Activated T-helper 1 cell treated with anti-CD3 and anti-CD28 coated beads, Interleukin-12 subunit alpha, Interleukin-12 subunit beta, Interleukin-2, Interleukin-4 antibody, amounts not matched to agents 30 ng/mL and 10 ng/mL and 1 ng/mL, durations not matched to agents 14 hours and 24 hours and 36 hours (primary cell): ENCODE measurements around the gene NOM1. TPM values are rescaled to one million over a fixed set of nuclear protein-coding genes. Genes with fewer than 3 reads are reported as not detected.
"Not testable (repeated sequence)": the region's sequence is repeated elsewhere in the genome, so short reads cannot be mapped to it uniquely, and the experiment has no call there.

ENCODE experiments used
- DNase-seq: peaks from one replicate; pipeline ENCODE4 v3.0.0; 2021; ENCODE audit warnings: low spot score
- H3K27ac Mint-ChIP-seq: one replicate; pipeline ENCODE4 v1.8.0; 2021; ENCODE audit warnings: mild to moderate bottlenecking, mixed read lengths
- H3K27me3 Mint-ChIP-seq: one replicate; pipeline ENCODE4 v1.8.0; 2022; ENCODE audit warnings: mild to moderate bottlenecking, moderate library complexity, mixed read lengths; ENCODE audit not compliant: insufficient read depth
- H3K36me3 Mint-ChIP-seq: one replicate; pipeline ENCODE4 v1.8.0; 2021; ENCODE audit warnings: low read depth, mixed read lengths
- H3K4me1 Mint-ChIP-seq: one replicate; pipeline ENCODE4 v1.8.0; 2021; ENCODE audit warnings: low read depth, mixed read lengths
- H3K4me3 Mint-ChIP-seq: one replicate; pipeline ENCODE4 v1.8.0; 2021; ENCODE audit warnings: mild to moderate bottlenecking, moderate library complexity, mixed read lengths
- H3K9me3 Mint-ChIP-seq: one replicate; pipeline ENCODE4 v1.8.0; 2021; ENCODE audit warnings: mixed read lengths
- intact Hi-C: fragments of 100-400 bp; cut with micrococcal nuclease; formaldehyde crosslinking; loops from one replicate; pipeline ENCODE4 v1.15.1; 2024
- total RNA-seq: library from RNA; stranded (reverse); gene quantifications from 2 replicates; pipeline ENCODE4 v1.2.3, GENCODE V29; 2022

Gene NOM1
- total RNA-seq, 1 donor from 2014 or later, result 50.9 TPM

GRCh38 chr7:156922304-156922703 is 27.2 kb upstream of the NOM1 start:
- H3K4me3 Mint-ChIP-seq, intact Hi-C loops, DNase-seq, H3K27ac Mint-ChIP-seq, H3K9me3 Mint-ChIP-seq, H3K36me3 Mint-ChIP-seq: not testable (repeated sequence)
- H3K27me3 Mint-ChIP-seq, result peaks cover 11% of the 10 kb centered on the region
- peaks cover 43% of the 10 kb centered on the region for H3K4me1 Mint-ChIP-seq

DNA sequence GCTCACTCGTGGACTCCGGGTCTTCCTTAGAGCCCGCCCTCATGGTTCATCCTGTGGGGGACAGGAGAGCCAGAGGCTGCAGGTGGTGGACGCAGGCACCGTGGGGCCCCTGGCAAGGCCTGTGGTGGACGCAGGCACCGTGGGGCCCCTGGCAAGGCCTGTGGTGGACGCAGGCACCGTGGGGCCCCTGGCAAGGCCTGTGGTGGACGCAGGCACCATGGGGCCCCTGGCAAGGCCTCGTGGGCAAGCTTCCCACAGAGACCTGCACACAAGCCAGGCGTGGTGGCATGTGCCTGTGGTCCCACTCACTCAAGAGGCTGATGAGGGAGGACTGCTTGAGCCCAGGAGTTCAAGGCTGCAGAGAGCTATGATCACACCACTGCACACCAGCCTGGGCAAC is 23.7 kb upstream of the NOM1 start:
- intact Hi-C loops, H3K27ac Mint-ChIP-seq, H3K36me3 Mint-ChIP-seq, DNase-seq, H3K4me3 Mint-ChIP-seq, H3K9me3 Mint-ChIP-seq: not testable (repeated sequence)
- Mint-ChIP-seq H3K4me1 (peaks cover 56% of the 10 kb centered on the region), H3K27me3 (peaks cover 20% of the 10 kb centered on the region)

DNA sequence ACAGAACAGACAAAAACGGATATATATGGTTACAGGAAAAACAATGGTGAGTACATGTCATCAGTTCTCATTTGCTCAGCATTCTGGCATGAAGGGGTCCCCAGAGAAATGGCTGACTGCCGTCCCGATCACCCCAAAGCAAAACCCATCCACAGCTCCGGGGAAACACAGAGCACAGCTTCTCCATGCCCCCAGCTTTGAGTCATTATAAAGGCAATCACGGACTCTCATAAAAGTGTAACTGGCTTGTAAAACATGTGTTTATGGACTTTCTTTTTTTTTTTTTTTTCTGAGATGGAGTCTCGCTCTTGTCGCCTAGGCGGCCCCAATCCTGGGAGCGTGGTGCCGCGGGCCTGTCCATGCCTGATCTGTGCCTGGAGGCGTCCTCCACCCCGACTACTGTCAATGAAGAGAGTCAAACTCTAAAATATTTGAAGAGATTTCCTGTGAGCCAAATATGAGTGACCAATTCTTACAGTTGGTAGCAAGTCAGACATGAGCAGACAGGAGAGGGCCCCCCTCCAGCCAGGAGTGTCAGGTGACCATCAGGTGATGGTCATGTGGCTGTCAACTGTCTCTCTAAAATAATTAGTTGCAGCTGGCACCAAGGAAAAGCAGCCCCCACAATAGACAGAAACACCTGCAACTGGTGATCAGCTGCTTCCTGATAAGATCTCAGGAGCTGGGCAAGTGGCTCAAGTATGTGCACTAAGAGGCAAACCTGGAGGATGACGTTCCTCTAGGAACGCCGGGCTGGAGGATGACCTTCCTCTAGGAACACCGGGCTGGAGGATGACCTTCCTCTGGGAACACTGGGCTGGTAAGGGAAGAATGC is 21.7 kb upstream of the NOM1 start:
- Mint-ChIP-seq H3K4me1 (peaks cover 63% of the 10 kb centered on the region), H3K9me3 (no peaks in the 10 kb centered on the region), H3K27ac (no peak overlapping the region), H3K36me3 (no peaks in the 10 kb centered on the region), H3K4me3 (no peak overlapping the region), H3K27me3 (peaks cover 29% of the 10 kb centered on the region)
- intact Hi-C loops, result no loop called here
- no peak for DNase-seq

GRCh38 chr7:156928406-156928747 is 21.1 kb upstream of the NOM1 start:
- no peaks in the 10 kb centered on the region for H3K9me3 Mint-ChIP-seq
- no peak for DNase-seq
- intact Hi-C loops, result no loop called here

GRCh38 chr7:156929789-156930539 is 19.5 kb upstream of the NOM1 start:
- peak; percentile 25 for DNase-seq
- H3K36me3 Mint-ChIP-seq, result no peaks in the 10 kb centered on the region
- no peaks in the 10 kb centered on the region for H3K9me3 Mint-ChIP-seq
- peak overlapping the region; percentile 54 for H3K4me3 Mint-ChIP-seq
- intact Hi-C loops, result no loop called here
- H3K4me1 Mint-ChIP-seq, result peaks cover 48% of the 10 kb centered on the region
- peaks cover 25% of the 10 kb centered on the region for H3K27me3 Mint-ChIP-seq
- no peak overlapping the region for H3K27ac Mint-ChIP-seq

More at GRCh38 chr7:156928406-156928747, 21.1 kb upstream of the NOM1 start:
- peaks cover 60% of the 10 kb centered on the region for H3K4me1 Mint-ChIP-seq
- no peak overlapping the region for H3K4me3 Mint-ChIP-seq
- H3K36me3 Mint-ChIP-seq, result no peaks in the 10 kb centered on the region
- peaks cover 29% of the 10 kb centered on the region for H3K27me3 Mint-ChIP-seq
- H3K27ac Mint-ChIP-seq, result no peak overlapping the region

DNA sequence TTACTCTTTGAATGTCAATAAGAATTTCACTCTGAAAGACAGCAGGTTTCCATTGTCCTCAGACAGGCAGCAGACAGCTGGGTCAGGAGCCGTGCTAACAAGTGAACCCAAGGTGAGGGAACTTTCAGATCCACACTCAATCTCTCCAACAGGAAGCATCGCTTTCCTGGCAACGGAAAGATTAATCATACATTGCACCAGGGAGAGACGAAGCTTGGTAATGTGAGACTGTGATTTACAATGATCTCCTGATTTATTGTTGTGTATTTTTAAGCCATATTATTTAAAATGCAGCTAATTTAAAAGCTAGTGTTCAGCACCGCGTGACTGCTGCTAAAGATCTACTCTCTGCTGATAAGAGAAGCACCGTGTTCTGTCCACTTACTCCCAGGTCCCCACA is 17.5 kb upstream of the NOM1 start:
- intact Hi-C loops, result no loop called here

GRCh38 chr7:156935250-156935649 is 14.3 kb upstream of the NOM1 start:
- intact Hi-C loops, result no loop called here
- Mint-ChIP-seq H3K4me1 (peaks cover 17% of the 10 kb centered on the region), H3K4me3 (no peak overlapping the region), H3K36me3 (no peaks in the 10 kb centered on the region), H3K9me3 (no peaks in the 10 kb centered on the region), H3K27ac (no peak overlapping the region), H3K27me3 (peaks cover 10% of the 10 kb centered on the region)
- no peak for DNase-seq

More for the DNA sequence above, 17.5 kb upstream of the NOM1 start:
- peaks cover 22% of the 10 kb centered on the region for H3K27me3 Mint-ChIP-seq
- peaks cover 48% of the 10 kb centered on the region for H3K4me1 Mint-ChIP-seq
- H3K4me3 Mint-ChIP-seq, result no peak overlapping the region
- H3K27ac Mint-ChIP-seq, result no peak overlapping the region
- no peaks in the 10 kb centered on the region for H3K9me3 Mint-ChIP-seq
- no peaks in the 10 kb centered on the region for H3K36me3 Mint-ChIP-seq
- no peak for DNase-seq

GRCh38 chr7:156936766-156937165 is 12.7 kb upstream of the NOM1 start:
- H3K36me3 Mint-ChIP-seq, H3K27me3 Mint-ChIP-seq: not testable (repeated sequence)

GRCh38 chr7:156940421-156941122 is 8.9 kb upstream of the NOM1 start:
- intact Hi-C loops, result no loop called here
- Mint-ChIP-seq H3K27ac (no peak overlapping the region), H3K4me3 (no peak overlapping the region), H3K4me1 (no peaks in the 10 kb centered on the region), H3K36me3 (peaks cover 3% of the 10 kb centered on the region), H3K9me3 (peaks cover 14% of the 10 kb centered on the region), H3K27me3 (peaks cover 11% of the 10 kb centered on the region)
- DNase-seq, result no peak

More at GRCh38 chr7:156936766-156937165, 12.7 kb upstream of the NOM1 start:
- H3K27ac Mint-ChIP-seq, DNase-seq, H3K4me1 Mint-ChIP-seq, intact Hi-C loops, H3K4me3 Mint-ChIP-seq: not testable (repeated sequence)
- peaks cover 13% of the 10 kb centered on the region for H3K9me3 Mint-ChIP-seq

DNA sequence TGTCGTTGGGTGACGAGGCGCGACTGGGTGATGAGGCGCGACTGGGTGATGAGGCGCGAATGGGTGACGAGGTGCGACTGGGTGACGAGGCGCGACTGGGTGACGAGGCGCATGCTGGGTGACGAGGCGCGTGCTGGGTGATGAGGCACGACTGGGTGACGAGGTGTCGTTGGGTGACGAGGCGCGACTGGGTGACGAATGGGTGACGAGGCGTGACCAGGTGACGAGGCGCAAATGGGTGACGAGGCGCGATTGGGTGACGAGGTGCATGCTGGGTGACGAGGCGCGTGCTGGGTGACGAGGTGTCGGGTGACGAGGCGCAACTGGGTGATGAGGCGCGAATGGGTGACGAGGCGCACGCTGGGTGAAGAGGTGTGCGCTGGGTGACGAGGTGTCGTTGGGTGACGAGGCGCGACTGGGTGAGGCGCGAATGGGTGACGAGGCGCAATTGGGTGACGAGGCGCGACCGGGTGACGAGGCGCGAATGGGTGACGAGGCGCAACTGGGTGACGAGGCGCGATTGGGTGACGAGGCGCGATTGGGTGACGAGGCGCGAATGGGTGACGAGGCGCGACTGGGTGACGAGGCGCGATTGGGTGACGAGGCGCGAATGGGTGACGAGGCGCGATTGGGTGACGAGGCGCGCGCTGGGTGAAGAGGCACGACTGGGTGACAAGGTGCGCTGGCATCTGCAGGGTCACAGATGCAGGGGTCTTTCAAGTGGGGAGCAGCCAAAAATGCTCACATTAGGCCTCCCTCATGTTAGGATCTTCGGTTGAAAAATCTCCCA is 7.9 kb upstream of the NOM1 start:
- Mint-ChIP-seq H3K27ac (no peak overlapping the region), H3K27me3 (peaks cover 11% of the 10 kb centered on the region), H3K4me1 (no peaks in the 10 kb centered on the region), H3K36me3 (peaks cover 3% of the 10 kb centered on the region), H3K9me3 (peaks cover 14% of the 10 kb centered on the region), H3K4me3 (no peak overlapping the region)
- DNase-seq, result no peak
- intact Hi-C loops, result no loop called here

DNA sequence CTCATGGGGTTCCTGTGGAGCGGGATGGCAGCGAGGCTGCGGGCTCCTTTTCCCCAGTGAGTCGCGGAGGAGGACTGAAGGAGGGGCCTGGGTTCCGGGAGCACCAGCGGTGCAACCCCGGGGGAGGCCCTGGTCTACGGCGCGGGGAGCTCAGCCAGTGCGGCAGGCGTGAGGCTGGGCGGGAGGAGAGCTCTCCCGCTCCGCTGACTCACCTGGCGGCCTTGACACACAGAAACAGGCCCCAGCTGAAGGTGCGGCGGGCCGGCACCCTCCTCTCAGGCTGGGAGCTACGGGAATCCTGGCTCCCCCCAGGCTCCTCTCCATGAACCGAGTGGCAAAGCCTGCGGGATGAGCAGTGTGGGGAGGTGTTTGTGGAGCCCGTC is 6.8 kb upstream of the NOM1 start:
- no peak overlapping the region for H3K4me3 Mint-ChIP-seq
- intact Hi-C loops, result no loop called here
- peaks cover 4% of the 10 kb centered on the region for H3K36me3 Mint-ChIP-seq
- H3K27ac Mint-ChIP-seq, result no peak overlapping the region
- peaks cover 11% of the 10 kb centered on the region for H3K27me3 Mint-ChIP-seq
- DNase-seq, result no peak
- H3K9me3 Mint-ChIP-seq, result peaks cover 14% of the 10 kb centered on the region
- peaks cover 8% of the 10 kb centered on the region for H3K4me1 Mint-ChIP-seq
